NT2/D1 (cell line): ENCODE data around the gene PTBP3.

Source experiments
- YY1 ChIP-seq: IDR thresholded peaks from 2 replicates; pipeline ENCODE4 v1.6.1; 2011; ENCODE audit not compliant: insufficient read length, insufficient read depth
- ZNF274 ChIP-seq: IDR thresholded peaks from 2 replicates; pipeline ENCODE4 v1.6.1; 2011; ENCODE audit warnings: mild to moderate bottlenecking, low read depth, low read length

GRCh38 chr9:112355427-112355897, 22.0 kb upstream of the PTBP3 start:
- TF ChIP-seq YY1 (no peak), ZNF274 (no peak)
